ENCODE measurements around the gene CALHM6. TPM values are rescaled to one million over a fixed set of nuclear protein-coding genes. Genes with fewer than 3 reads are reported as not detected.

The CALHM6 gene
- total and polyA plus RNA-seq, 9 of the 15 experiments (the other 6 are each of a cell fraction or from before 2014, with no cell fraction given): 0.24 TPM; not detected in 8

DNA sequence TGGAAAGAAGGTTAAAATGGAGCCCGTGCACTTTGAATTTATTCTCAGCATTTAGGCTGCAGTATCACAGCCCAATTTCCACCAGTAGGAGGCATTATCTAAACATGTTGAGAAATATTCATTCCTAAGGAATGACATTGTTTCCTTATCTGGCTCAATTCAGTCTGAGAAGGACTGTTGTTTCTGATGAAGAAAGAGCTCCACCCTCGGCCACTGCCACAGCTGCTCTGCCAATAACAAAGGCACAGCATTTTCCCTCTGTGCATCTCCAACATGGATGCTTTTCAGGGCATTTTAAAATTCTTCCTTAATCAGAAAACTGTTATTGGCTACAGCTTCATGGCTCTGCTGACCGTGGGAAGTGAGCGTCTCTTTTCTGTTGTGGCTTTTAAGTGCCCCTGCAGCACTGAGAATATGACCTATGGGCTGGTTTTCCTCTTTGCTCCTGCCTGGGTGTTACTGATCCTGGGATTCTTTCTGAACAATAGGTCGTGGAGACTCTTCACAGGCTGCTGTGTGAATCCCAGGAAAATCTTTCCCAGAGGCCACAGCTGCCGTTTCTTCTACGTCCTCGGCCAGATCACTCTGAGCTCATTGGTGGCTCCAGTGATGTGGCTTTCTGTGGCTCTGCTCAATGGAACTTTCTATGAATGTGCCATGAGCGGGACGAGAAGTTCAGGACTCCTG, 50.4 kb downstream of the CALHM6 start, which contains the start of gene CALHM5 (continued):
- TF ChIP-seq HMGN3 (IDR thresholded peaks at IDR 0.05; ENCODE audit: borderline replicate concordance, extremely low read depth, insufficient read length, low read depth, low read length) (no peak), CBFA2T2 (conservative IDR thresholded peaks at IDR 0.05) (0 out of 2 replicates have a peak, but pooled peaks have one; percentile 4), E2F4 (CRISPR knock-in tag; IDR thresholded peaks at IDR 0.05; ENCODE audit: low read depth) (no peak), ATF6 (CRISPR knock-in tag; IDR thresholded peaks at IDR 0.05) (no peak), PHB (CRISPR knock-in tag; IDR thresholded peaks at IDR 0.05) (no peak), NCOR1 (IDR thresholded peaks at IDR 0.05) (peak; percentile 45; the same call in 1 of the 2 replicates), FOSL1 (tag; conservative IDR thresholded peaks at IDR 0.05) (peak; percentile 65), DPF2 (IDR thresholded peaks at IDR 0.05) (peak; percentile 34; the same call in 1 of the 2 replicates), NUFIP1 (IDR thresholded peaks at IDR 0.05; ENCODE audit: partially characterized antibody) (no peak), REST (IDR thresholded peaks at IDR 0.05; ENCODE audit: borderline replicate concordance) (peak; percentile 70), REST (CRISPR knock-in tag; IDR thresholded peaks at IDR 0.05; ENCODE audit: low read depth) (no peak)
- TF ChIP-seq, protein P1, sequence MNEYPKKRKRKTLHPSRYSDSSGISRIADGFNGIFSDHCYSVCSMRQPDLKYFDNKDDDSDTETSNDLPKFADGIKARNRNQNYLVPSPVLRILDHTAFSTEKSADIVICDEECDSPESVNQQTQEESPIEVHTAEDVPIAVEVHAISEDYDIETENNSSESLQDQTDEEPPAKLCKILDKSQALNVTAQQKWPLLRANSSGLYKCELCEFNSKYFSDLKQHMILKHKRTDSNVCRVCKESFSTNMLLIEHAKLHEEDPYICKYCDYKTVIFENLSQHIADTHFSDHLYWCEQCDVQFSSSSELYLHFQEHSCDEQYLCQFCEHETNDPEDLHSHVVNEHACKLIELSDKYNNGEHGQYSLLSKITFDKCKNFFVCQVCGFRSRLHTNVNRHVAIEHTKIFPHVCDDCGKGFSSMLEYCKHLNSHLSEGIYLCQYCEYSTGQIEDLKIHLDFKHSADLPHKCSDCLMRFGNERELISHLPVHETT (CRISPR knock-in tag; conservative IDR thresholded peaks at IDR 0.05 in 1 of 2, IDR thresholded peaks at IDR 0.05 in 1 of 2): 0 out of 4 replicates have a peak, but pooled peaks of 1 of the 2 experiments have one; percentile 42
- TF ChIP-seq, protein P2, sequence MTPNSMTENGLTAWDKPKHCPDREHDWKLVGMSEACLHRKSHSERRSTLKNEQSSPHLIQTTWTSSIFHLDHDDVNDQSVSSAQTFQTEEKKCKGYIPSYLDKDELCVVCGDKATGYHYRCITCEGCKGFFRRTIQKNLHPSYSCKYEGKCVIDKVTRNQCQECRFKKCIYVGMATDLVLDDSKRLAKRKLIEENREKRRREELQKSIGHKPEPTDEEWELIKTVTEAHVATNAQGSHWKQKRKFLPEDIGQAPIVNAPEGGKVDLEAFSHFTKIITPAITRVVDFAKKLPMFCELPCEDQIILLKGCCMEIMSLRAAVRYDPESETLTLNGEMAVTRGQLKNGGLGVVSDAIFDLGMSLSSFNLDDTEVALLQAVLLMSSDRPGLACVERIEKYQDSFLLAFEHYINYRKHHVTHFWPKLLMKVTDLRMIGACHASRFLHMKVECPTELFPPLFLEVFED (CRISPR knock-in tag; conservative IDR thresholded peaks at IDR 0.05): no peak
